ENCODE measurements around the gene AFF3. TPM values are rescaled to one million over a fixed set of nuclear protein-coding genes. Genes with fewer than 3 reads are reported as not detected.

AFF3 gene
- polyA plus RNA-seq, 1 donor (not counting 4 experiments of a cell fraction or from before 2014, with no cell fraction given): not detected

DNA sequence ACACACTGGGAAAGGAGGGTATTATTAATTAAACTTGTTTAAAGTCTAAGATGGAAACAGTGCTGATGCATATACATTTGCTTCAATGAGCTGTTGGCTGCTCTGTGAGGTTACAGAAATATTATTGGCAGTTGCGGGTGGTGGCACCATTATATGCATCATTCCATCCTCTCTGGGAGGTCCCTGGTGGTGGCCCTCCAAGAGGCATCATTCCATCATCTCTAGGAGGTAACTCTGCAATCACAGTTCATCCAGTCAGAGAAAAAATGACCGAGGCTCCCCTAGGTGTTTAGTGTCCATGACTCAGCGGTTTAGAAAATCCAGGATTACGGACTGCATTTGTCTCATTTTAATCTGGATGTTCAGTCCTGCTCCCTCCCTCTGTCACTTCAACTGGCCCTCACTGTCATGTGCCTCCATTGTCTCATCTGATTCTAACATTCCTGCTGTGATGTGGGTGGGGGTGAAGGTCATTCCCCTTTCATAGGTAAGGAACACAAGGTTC lies 15.4 kb downstream of the AFF3 start:
- no peaks in the 10 kb centered on the region for H3K9me3 ChIP-seq (ENCODE audit: control insufficient read depth, low read depth, low read length)
- dilution Hi-C loops (cut with MboI; ENCODE audit: extremely low pct_ligation_motif_present, low sequenced_read_pairs): no loop called here
- no peak overlapping the region for H3K9ac ChIP-seq (ENCODE audit: control insufficient read depth, extremely low read depth, insufficient read depth, low read length)
- H3K36me3 ChIP-seq (ENCODE audit: control insufficient read depth in 2 of 2, extremely low read depth in 1 of 2, insufficient read depth in 2 of 2, low read length in 2 of 2): no peaks in the 10 kb centered on the region
- H2AFZ ChIP-seq (ENCODE audit: control insufficient read depth, low read length): no peak overlapping the region
- TF ChIP-seq, protein P1, sequence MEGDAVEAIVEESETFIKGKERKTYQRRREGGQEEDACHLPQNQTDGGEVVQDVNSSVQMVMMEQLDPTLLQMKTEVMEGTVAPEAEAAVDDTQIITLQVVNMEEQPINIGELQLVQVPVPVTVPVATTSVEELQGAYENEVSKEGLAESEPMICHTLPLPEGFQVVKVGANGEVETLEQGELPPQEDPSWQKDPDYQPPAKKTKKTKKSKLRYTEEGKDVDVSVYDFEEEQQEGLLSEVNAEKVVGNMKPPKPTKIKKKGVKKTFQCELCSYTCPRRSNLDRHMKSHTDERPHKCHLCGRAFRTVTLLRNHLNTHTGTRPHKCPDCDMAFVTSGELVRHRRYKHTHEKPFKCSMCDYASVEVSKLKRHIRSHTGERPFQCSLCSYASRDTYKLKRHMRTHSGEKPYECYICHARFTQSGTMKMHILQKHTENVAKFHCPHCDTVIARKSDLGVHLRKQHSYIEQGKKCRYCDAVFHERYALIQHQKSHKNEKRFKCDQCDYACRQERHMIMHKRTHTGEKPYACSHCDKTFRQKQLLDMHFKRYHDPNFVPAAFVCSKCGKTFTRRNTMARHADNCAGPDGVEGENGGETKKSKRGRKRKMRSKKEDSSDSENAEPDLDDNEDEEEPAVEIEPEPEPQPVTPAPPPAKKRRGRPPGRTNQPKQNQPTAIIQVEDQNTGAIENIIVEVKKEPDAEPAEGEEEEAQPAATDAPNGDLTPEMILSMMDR (optimal IDR thresholded peaks at IDR 0.05 in 1 of 3, IDR thresholded peaks at IDR 0.05 in 1 of 3, conservative IDR thresholded peaks at IDR 0.05 in 1 of 3; ENCODE audit: extremely low read depth in 1 of 3, insufficient read depth in 2 of 3, low read length in 3 of 3): no peak
- TF ChIP-seq EZH2 (IDR thresholded peaks at IDR 0.05; ENCODE audit: low read length): no peak
- H4K20me1 ChIP-seq (ENCODE audit: control insufficient read depth, extremely low read depth, insufficient read depth, low read length): no peaks in the 10 kb centered on the region
- FAIRE-seq (no peak), DNase-seq (ENCODE audit: low read depth, low spot score) (no peak)
- no peak overlapping the region for H3K4me3 ChIP-seq (ENCODE audit: control insufficient read depth in 2 of 3, extremely low read depth in 1 of 3, insufficient read depth in 2 of 3, low read depth in 1 of 3, low read length in 3 of 3)
- no peaks in the 10 kb centered on the region for H3K9me1 ChIP-seq (ENCODE audit: control insufficient read depth, extremely low read depth, insufficient read depth, low read length)
- no peak overlapping the region for H3K4me2 ChIP-seq (ENCODE audit: control insufficient read depth, extremely low read depth, insufficient read depth, low read depth, low read length)
- H3K4me1 ChIP-seq (ENCODE audit: control insufficient read depth, extremely low read depth, insufficient read depth, low read length): no peaks in the 10 kb centered on the region
- no peaks in the 10 kb centered on the region for H3K27me3 ChIP-seq (ENCODE audit: control insufficient read depth, extremely low read depth, insufficient read depth, low read length)
- no peaks in the 10 kb centered on the region for H3K79me2 ChIP-seq (ENCODE audit: control insufficient read depth, insufficient read depth, low read length)
- H3K27ac ChIP-seq (ENCODE audit: control insufficient read depth, insufficient read depth, low read length): no peak overlapping the region

DNA sequence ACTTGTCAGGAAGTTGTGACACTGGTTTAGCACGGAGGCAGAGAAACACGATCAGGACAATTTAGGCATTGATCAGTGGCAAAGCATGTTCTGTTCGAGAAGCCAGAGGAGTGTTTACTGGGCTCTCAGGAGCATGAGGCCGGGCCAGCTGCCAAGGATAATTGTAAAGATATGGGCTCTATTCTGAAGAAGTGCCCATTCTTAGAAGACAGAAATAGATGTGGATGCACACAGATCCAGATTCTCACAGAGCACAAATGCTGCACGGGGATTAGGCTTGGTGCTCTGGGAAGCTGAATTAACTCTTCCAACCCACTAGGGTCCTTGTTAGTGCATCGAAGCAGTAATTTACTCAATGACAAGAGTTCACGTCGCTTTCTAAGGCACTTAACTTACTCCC lies 16.2 kb downstream of the AFF3 start:
- no peaks in the 10 kb centered on the region for H3K36me3 ChIP-seq (ENCODE audit: control insufficient read depth in 2 of 2, extremely low read depth in 1 of 2, insufficient read depth in 2 of 2, low read length in 2 of 2)
- H4K20me1 ChIP-seq (ENCODE audit: control insufficient read depth, extremely low read depth, insufficient read depth, low read length): no peaks in the 10 kb centered on the region
- H3K9me1 ChIP-seq (ENCODE audit: control insufficient read depth, extremely low read depth, insufficient read depth, low read length): no peaks in the 10 kb centered on the region
- DNase-seq (ENCODE audit: low read depth, low spot score) (no peak), FAIRE-seq (no peak)
- no peak overlapping the region for H3K27ac ChIP-seq (ENCODE audit: control insufficient read depth, insufficient read depth, low read length)
- H3K27me3 ChIP-seq (ENCODE audit: control insufficient read depth, extremely low read depth, insufficient read depth, low read length): no peaks in the 10 kb centered on the region
- H2AFZ ChIP-seq (ENCODE audit: control insufficient read depth, low read length): no peak overlapping the region
- no peak for TF ChIP-seq EZH2 (IDR thresholded peaks at IDR 0.05; ENCODE audit: low read length)
- TF ChIP-seq, protein P1 (optimal IDR thresholded peaks at IDR 0.05 in 1 of 3, IDR thresholded peaks at IDR 0.05 in 1 of 3, conservative IDR thresholded peaks at IDR 0.05 in 1 of 3; ENCODE audit: extremely low read depth in 1 of 3, insufficient read depth in 2 of 3, low read length in 3 of 3): no peak
- dilution Hi-C loops (cut with MboI; ENCODE audit: extremely low pct_ligation_motif_present, low sequenced_read_pairs): no loop called here
- no peaks in the 10 kb centered on the region for H3K4me1 ChIP-seq (ENCODE audit: control insufficient read depth, extremely low read depth, insufficient read depth, low read length)
- H3K9me3 ChIP-seq (ENCODE audit: control insufficient read depth, low read depth, low read length): no peaks in the 10 kb centered on the region
- H3K4me3 ChIP-seq (ENCODE audit: control insufficient read depth in 2 of 3, extremely low read depth in 1 of 3, insufficient read depth in 2 of 3, low read depth in 1 of 3, low read length in 3 of 3): no peak overlapping the region
- H3K4me2 ChIP-seq (ENCODE audit: control insufficient read depth, extremely low read depth, insufficient read depth, low read depth, low read length): no peak overlapping the region
- H3K9ac ChIP-seq (ENCODE audit: control insufficient read depth, extremely low read depth, insufficient read depth, low read length): no peak overlapping the region
- H3K79me2 ChIP-seq (ENCODE audit: control insufficient read depth, insufficient read depth, low read length): no peaks in the 10 kb centered on the region

All from keratinocyte (primary cell).